HepG2 (cell line): ENCODE results near the gene SEZ6. TPM values are rescaled to one million over a fixed set of nuclear protein-coding genes. Genes with fewer than 3 reads are reported as not detected.

Experiments used
- ASH2L ChIP-seq: fragments of 300-600, 200-600 bp; sonication (generic); IDR thresholded peaks from 2 replicates; pipeline ENCODE4 v1.7.0; 2017; ENCODE audit warnings: low read depth, mild to moderate bottlenecking, moderate library complexity, mixed read lengths, low read length; ENCODE audit not compliant: insufficient read length
- HDAC2 ChIP-seq: sonication (generic); formaldehyde crosslinking; IDR thresholded peaks from 2 replicates; pipeline ENCODE4 v1.4.0; 2020; ENCODE audit warnings: missing genetic modification reagents
- HMGA1 ChIP-seq: sonication (generic); formaldehyde crosslinking; conservative IDR thresholded peaks from 2 replicates; pipeline ENCODE4 v1.4.0; 2020; ENCODE audit warnings: missing genetic modification reagents
- HOXA9 ChIP-seq: sonication (generic); formaldehyde crosslinking; IDR thresholded peaks from 2 replicates; pipeline ENCODE4 v1.8.1; 2022; ENCODE audit warnings: missing genetic modification reagents, mild to moderate bottlenecking, moderate library complexity, borderline replicate concordance
- MED1 ChIP-seq: sonication (generic); formaldehyde crosslinking; IDR thresholded peaks from 2 replicates; pipeline ENCODE4 v1.4.0; 2020; ENCODE audit warnings: missing genetic modification reagents
- NFIB ChIP-seq: sonication (generic); formaldehyde crosslinking; IDR thresholded peaks from 2 replicates; pipeline ENCODE4 v1.9.0; 2021; ENCODE audit warnings: missing genetic modification reagents, mild to moderate bottlenecking, borderline replicate concordance
- TARDBP ChIP-seq: sonication (generic); formaldehyde crosslinking; IDR thresholded peaks from 2 replicates; pipeline ENCODE4 v1.8.0; 2022; ENCODE audit warnings: mild to moderate bottlenecking, missing genetic modification reagents
- U2AF2 ChIP-seq: fragments of 200-400 bp; formaldehyde crosslinking; IDR thresholded peaks from 2 replicates; pipeline ENCODE4 v1.6.1; 2017; ENCODE audit warnings: low read depth, mild to moderate bottlenecking, low read length
- ZNF781 ChIP-seq: sonication (generic); formaldehyde crosslinking; IDR thresholded peaks from 2 replicates; pipeline ENCODE4 v1.5.1; 2020; ENCODE audit warnings: borderline replicate concordance, mild to moderate bottlenecking, missing genetic modification reagents; ENCODE audit errors: not compliant biosample characterization
- polyA plus RNA-seq, 8 experiments: library from polyadenylated mRNA; depleted of rRNA in 3 of 8; stranded (reverse) in 7 of 8; unstranded in 1 of 8; fragments of >200 nt; fragmentation: Illumina TruSeq in 4 of 8; extraction: Trizol in 4 of 8; gene quantifications; 2 replicates each; pipeline versions ENCODE4 v1.2.1 to v1.2.3, GENCODE V29; 2011 to 2016; ENCODE audit warnings: low read depth in 4 of 8, missing spikeins in 1 of 8, mixed read lengths in 1 of 8; ENCODE audit not compliant: insufficient read depth in 1 of 8
- total RNA-seq, 5 experiments: library from RNA; depleted of rRNA; stranded (reverse); fragments of >200 nt; fragmentation: Illumina TruSeq; extraction: Trizol; gene quantifications; 2 replicates each; pipeline ENCODE4 v1.2.3, GENCODE V29; 2016; ENCODE audit warnings: low read depth in 1 of 5
- TF ChIP-seq, protein P1 (sequence below): sonication (generic); formaldehyde crosslinking; IDR thresholded peaks from 2 replicates; pipeline ENCODE4 v1.4.0; 2020; ENCODE audit warnings: missing genetic modification reagents
- TF ChIP-seq, protein P2 (sequence below): IDR thresholded peaks from 2 replicates; pipeline ENCODE4 v1.6.1; 2016; ENCODE audit warnings: low read depth, borderline replicate concordance
- TF ChIP-seq, protein P3 (sequence below): sonication (generic); formaldehyde crosslinking; IDR thresholded peaks from 2 replicates; pipeline ENCODE4 v1.4.0; 2020; ENCODE audit warnings: mild to moderate bottlenecking, missing genetic modification reagents

Gene SEZ6
- total and polyA plus RNA-seq, 2 of the 13 experiments (the other 11 are each of a cell fraction or from before 2014, with no cell fraction given) = not detected

DNA sequence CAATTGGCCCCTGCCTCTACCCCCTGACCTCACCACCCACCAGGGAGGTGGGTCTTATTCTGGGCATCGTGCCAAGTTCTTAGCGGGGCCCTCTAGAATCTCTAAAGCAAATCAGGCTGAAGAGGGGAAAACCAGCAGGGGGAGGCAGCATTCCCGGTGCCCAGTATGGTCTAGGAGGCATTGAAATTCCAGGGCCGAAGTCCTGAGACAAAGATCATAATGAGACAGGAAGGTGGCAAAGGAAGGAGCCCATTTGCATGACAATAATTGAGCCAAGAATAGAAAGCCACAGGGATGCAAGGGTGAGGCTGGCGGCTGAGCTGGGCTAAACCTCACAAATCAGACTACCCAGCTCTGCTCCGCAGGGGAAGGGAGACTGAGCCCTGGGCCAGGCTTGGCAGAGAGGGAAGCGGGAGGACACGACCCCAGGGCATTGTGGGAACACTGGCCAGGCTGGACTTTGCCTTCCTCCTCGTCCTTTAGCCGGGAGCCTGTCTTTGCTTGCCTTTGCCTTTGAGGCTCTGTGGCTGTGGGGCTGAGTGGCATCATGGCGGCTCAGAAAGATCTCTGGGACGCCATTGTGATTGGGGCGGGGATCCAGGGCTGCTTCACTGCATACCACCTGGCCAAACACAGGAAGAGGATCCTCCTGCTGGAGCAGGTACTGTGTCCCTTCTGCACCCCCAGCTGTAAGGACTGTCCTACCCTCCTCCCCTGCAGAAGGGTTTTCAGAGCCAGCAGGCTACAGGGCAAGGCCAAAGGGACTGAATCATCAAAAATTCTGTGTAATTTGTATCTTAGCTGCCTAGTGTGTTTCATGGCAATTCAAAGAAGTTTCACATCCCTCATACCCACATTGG lies 37.1 kb upstream of the SEZ6 start, which contains the start of gene PIPOX (continued):
- TF ChIP-seq, protein P1, sequence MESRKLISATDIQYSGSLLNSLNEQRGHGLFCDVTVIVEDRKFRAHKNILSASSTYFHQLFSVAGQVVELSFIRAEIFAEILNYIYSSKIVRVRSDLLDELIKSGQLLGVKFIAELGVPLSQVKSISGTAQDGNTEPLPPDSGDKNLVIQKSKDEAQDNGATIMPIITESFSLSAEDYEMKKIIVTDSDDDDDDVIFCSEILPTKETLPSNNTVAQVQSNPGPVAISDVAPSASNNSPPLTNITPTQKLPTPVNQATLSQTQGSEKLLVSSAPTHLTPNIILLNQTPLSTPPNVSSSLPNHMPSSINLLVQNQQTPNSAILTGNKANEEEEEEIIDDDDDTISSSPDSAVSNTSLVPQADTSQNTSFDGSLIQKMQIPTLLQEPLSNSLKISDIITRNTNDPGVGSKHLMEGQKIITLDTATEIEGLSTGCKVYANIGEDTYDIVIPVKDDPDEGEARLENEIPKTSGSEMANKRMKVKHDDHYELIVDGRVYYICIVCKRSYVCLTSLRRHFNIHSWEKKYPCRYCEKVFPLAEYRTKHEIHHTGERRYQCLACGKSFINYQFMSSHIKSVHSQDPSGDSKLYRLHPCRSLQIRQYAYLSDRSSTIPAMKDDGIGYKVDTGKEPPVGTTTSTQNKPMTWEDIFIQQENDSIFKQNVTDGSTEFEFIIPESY = 0 out of 2 replicates have a peak, but pooled peaks have one; percentile 7
- no peak for TF ChIP-seq U2AF2
- TF ChIP-seq HOXA9 = no peak
- TF ChIP-seq, protein P2, sequence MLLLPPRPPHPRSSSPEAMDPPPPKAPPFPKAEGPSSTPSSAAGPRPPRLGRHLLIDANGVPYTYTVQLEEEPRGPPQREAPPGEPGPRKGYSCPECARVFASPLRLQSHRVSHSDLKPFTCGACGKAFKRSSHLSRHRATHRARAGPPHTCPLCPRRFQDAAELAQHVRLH (CRISPR knock-in tag) = peak; percentile 92; the same call in 1 of the 2 replicates
- TF ChIP-seq HDAC2 (CRISPR knock-in tag) = peak; percentile 52
- peak; percentile 79 for TF ChIP-seq TARDBP (CRISPR knock-in tag)
- TF ChIP-seq NFIB (CRISPR knock-in tag) = peak; percentile 87
- TF ChIP-seq, protein P3, sequence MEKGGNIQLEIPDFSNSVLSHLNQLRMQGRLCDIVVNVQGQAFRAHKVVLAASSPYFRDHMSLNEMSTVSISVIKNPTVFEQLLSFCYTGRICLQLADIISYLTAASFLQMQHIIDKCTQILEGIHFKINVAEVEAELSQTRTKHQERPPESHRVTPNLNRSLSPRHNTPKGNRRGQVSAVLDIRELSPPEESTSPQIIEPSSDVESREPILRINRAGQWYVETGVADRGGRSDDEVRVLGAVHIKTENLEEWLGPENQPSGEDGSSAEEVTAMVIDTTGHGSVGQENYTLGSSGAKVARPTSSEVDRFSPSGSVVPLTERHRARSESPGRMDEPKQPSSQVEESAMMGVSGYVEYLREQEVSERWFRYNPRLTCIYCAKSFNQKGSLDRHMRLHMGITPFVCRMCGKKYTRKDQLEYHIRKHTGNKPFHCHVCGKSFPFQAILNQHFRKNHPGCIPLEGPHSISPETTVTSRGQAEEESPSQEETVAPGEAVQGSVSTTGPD (CRISPR knock-in tag) = no peak
- peak; percentile 57 for TF ChIP-seq MED1 (CRISPR knock-in tag)
- TF ChIP-seq HMGA1 (CRISPR knock-in tag) = no peak
- TF ChIP-seq ZNF781 (CRISPR knock-in tag) = peak; percentile 77
- TF ChIP-seq ASH2L = peak; percentile 84
